DMS 273 treated with DMSO at 0.1 percent for 48 hours (cell line): Measurements from ENCODE around the gene PRICKLE3.
A peak's percentile ranks its signal among the peaks of the same experiment; 100 is the strongest.
"Not testable (repeated sequence)": the region's sequence is repeated elsewhere in the genome, so short reads cannot be mapped to it uniquely, and the experiment has no call there.

ENCODE experiments used
- DNase-seq: peaks from one replicate; lab custom pipeline; 2025; lab: John Stamatoyannopoulos, UW

PRICKLE3 gene

GRCh38 chrX:49183701-49184281 is 2.4 kb downstream of the PRICKLE3 start:
- no peak for DNase-seq

GRCh38 chrX:49179358-49179757 is 6.8 kb downstream of the PRICKLE3 start:
- DNase-seq, result no peak

GRCh38 chrX:49178537-49178936 is 7.6 kb downstream of the PRICKLE3 start:
- DNase-seq, result no peak

- DNase-seq, result no peak
These were observed 8.2 kb downstream of the PRICKLE3 start for GRCh38 chrX:49177873-49178480.

GRCh38 chrX:49177338-49177833 is 8.8 kb downstream of the PRICKLE3 start:
- DNase-seq, result peak; percentile 24

GRCh38 chrX:49176421-49177326 is 9.5 kb downstream of the PRICKLE3 start:
- DNase-seq, result no peak

GRCh38 chrX:49175435-49176274 is 10.5 kb downstream of the PRICKLE3 start:
- no peak for DNase-seq

- no peak for DNase-seq
These were observed 11.4 kb downstream of the PRICKLE3 start for GRCh38 chrX:49174723-49175122.

GRCh38 chrX:49173544-49173943 is 12.6 kb downstream of the PRICKLE3 start:
- DNase-seq, result not testable (repeated sequence)

GRCh38 chrX:49172280-49172780 is 13.8 kb downstream of the PRICKLE3 start:
- DNase-seq, result no peak

- no peak for DNase-seq
These were observed 14.4 kb downstream of the PRICKLE3 start, which contains the start of gene PLP2 for GRCh38 chrX:49171752-49172279. Gene PLP2 (plus strand): TSS chrX:49171898. CDS start chrX:49172001, 103 bp downstream.

- DNase-seq, result no peak
These were observed 18.4 kb downstream of the PRICKLE3 start for GRCh38 chrX:49167740-49168108.

GRCh38 chrX:49166914-49167739 is 19.0 kb downstream of the PRICKLE3 start:
- DNase-seq, result no peak

GRCh38 chrX:49165901-49166881 is 20.0 kb downstream of the PRICKLE3 start:
- peak; percentile 44 for DNase-seq

- no peak for DNase-seq
These were observed 21.4 kb downstream of the PRICKLE3 start for GRCh38 chrX:49164589-49165360.

- peak; percentile 39 for DNase-seq
These were observed 22.4 kb downstream of the PRICKLE3 start for GRCh38 chrX:49163555-49164419.

GRCh38 chrX:49162620-49163019 is 23.6 kb downstream of the PRICKLE3 start, which contains the start of gene MAGIX:
Gene MAGIX (plus strand): TSS chrX:49162758. CDS start chrX:49162890, 132 bp downstream.
- DNase-seq, result no peak
